HEK293T (cell line): ENCODE data around the gene DNAH10.
A peak's percentile ranks its signal among the peaks of the same experiment; 100 is the strongest.

Experiments
- CTCF ChIA-PET: fragments of 350-600 bp; formaldehyde crosslinking; extraction: SDS; loops from one replicate; lab custom pipeline; 2021; ENCODE audit warnings: antibody characterized with exemption, inconsistent platforms; lab: Yijun Ruan, JAX
- POLR2A ChIA-PET: fragments of 350-600 bp; formaldehyde crosslinking; extraction: SDS; loops from one replicate; lab custom pipeline; 2020; ENCODE audit warnings: antibody characterized with exemption, inconsistent platforms; lab: Yijun Ruan, JAX
- DNase-seq: peaks from one replicate; pipeline ENCODE4 v3.0.0; 2012; ENCODE audit warnings: mixed read lengths; ENCODE audit errors: extremely low spot score
- ARNT ChIP-seq: fragments of 450-650 bp; IDR thresholded peaks from 2 replicates; pipeline ENCODE4 v1.6.1; 2017; ENCODE audit warnings: mild to moderate bottlenecking
- BHLHE40 ChIP-seq: fragments of 450-650 bp; IDR thresholded peaks from 2 replicates; pipeline ENCODE4 v1.6.1; 2016; ENCODE audit warnings: mild to moderate bottlenecking, moderate library complexity, borderline replicate concordance
- CTBP1 ChIP-seq: fragments of 450-650 bp; IDR thresholded peaks from 2 replicates; pipeline ENCODE4 v1.6.1; 2016; ENCODE audit warnings: borderline replicate concordance
- ELF4 ChIP-seq: fragments of 450-650 bp; IDR thresholded peaks from 2 replicates; pipeline ENCODE4 v1.6.1; 2017; ENCODE audit warnings: antibody characterized with exemption
- FOXA1 ChIP-seq: fragments of 450-650 bp; IDR thresholded peaks from 2 replicates; pipeline ENCODE4 v1.6.1; 2016; ENCODE audit warnings: mild to moderate bottlenecking
- FOXK2 ChIP-seq: fragments of 450-650 bp; IDR thresholded peaks from 2 replicates; pipeline ENCODE4 v1.6.1; 2016; ENCODE audit warnings: mild to moderate bottlenecking
- FOXM1 ChIP-seq: fragments of 450-650 bp; IDR thresholded peaks from 2 replicates; pipeline ENCODE4 v1.6.1; 2017; ENCODE audit warnings: mild to moderate bottlenecking, borderline replicate concordance
- HDGF ChIP-seq: fragments of 450-650 bp; IDR thresholded peaks from 2 replicates; pipeline ENCODE4 v1.6.1; 2017; ENCODE audit warnings: antibody characterized with exemption, borderline replicate concordance
- L3MBTL2 ChIP-seq: fragments of 450-650 bp; conservative IDR thresholded peaks from 2 replicates; pipeline ENCODE4 v1.6.1; 2016; ENCODE audit warnings: mild to moderate bottlenecking
- LEF1 ChIP-seq: fragments of 450-650 bp; IDR thresholded peaks from 2 replicates; pipeline ENCODE4 v1.6.1; 2017; ENCODE audit warnings: mild to moderate bottlenecking, borderline replicate concordance
- NFRKB ChIP-seq: fragments of 450-650 bp; IDR thresholded peaks from 2 replicates; pipeline ENCODE4 v1.6.1; 2016; ENCODE audit warnings: mild to moderate bottlenecking, moderate library complexity
- SP1 ChIP-seq: fragments of 450-650 bp; IDR thresholded peaks from 2 replicates; pipeline ENCODE4 v1.6.1; 2017
- SUZ12 ChIP-seq: fragments of 450-650 bp; IDR thresholded peaks from 2 replicates; pipeline ENCODE4 v1.6.1; 2016; ENCODE audit warnings: mild to moderate bottlenecking
- TARDBP ChIP-seq: fragments of 450-650 bp; IDR thresholded peaks from 2 replicates; pipeline ENCODE4 v1.6.1; 2016
- ZNF384 ChIP-seq: fragments of 450-650 bp; IDR thresholded peaks from 2 replicates; pipeline ENCODE4 v1.6.1; 2016
- TF ChIP-seq, protein P1 (sequence below): fragments of 450-650 bp; IDR thresholded peaks from 2 replicates; pipeline ENCODE4 v1.6.1; 2016

DNAH10 gene

DNA sequence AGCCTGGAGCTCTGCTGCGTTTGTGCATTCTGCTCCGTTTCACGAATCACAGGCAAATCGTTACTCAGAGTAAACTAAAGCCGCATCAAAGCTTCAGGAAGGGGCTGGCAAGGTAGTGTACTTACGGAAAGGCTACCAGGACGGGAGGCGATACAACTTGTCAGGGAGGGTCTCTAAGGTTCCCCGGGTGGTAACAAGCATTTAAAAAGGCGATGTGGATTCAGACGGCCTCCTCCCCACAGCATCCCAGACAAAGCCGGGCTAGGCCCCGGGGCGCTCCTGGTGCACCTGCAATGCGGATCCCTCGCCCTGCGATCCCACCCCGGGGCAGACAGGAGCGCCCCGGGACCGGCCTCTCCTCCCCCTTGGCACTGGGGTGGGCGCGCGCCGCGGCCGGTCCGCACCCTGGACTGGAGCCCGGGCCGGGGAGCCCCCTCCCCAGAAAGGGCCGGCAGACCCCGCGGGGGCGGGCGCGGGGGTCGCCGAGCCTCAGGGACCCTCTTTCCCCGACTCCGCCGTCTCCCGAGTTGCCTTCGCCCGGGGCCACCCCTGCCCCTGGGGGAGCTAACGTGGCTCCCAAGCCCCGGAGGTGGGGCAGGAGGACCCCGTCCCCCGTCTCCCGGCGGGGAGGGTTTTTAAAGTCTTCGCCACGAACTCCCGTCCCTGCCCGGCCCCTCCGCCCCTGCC lies 209.8 kb downstream of the DNAH10 start:
- TF ChIP-seq, protein P1, sequence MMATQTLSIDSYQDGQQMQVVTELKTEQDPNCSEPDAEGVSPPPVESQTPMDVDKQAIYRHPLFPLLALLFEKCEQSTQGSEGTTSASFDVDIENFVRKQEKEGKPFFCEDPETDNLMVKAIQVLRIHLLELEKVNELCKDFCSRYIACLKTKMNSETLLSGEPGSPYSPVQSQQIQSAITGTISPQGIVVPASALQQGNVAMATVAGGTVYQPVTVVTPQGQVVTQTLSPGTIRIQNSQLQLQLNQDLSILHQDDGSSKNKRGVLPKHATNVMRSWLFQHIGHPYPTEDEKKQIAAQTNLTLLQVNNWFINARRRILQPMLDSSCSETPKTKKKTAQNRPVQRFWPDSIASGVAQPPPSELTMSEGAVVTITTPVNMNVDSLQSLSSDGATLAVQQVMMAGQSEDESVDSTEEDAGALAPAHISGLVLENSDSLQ, result no peak
- TF ChIP-seq FOXM1 (no peak), LEF1 (no peak), CTBP1 (no peak), SP1 (no peak), FOXA1 (no peak), ARNT (no peak), ZNF384 (no peak), TARDBP (no peak), SUZ12 (no peak), HDGF (no peak), NFRKB (no peak), L3MBTL2 (no peak), ELF4 (no peak), BHLHE40 (no peak), FOXK2 (no peak)
- ChIA-PET CTCF (interaction anchor here (1.3 kb wide), 1 partner anchor 67 kb away, joined by 7 read pairs; no protein-coding TSS in a partner anchor), POLR2A (interaction anchor here (0.8 kb wide), 1 partner anchor 67 kb away, joined by 3 read pairs; no protein-coding TSS in a partner anchor)
- peak; percentile 32 for DNase-seq

DNA sequence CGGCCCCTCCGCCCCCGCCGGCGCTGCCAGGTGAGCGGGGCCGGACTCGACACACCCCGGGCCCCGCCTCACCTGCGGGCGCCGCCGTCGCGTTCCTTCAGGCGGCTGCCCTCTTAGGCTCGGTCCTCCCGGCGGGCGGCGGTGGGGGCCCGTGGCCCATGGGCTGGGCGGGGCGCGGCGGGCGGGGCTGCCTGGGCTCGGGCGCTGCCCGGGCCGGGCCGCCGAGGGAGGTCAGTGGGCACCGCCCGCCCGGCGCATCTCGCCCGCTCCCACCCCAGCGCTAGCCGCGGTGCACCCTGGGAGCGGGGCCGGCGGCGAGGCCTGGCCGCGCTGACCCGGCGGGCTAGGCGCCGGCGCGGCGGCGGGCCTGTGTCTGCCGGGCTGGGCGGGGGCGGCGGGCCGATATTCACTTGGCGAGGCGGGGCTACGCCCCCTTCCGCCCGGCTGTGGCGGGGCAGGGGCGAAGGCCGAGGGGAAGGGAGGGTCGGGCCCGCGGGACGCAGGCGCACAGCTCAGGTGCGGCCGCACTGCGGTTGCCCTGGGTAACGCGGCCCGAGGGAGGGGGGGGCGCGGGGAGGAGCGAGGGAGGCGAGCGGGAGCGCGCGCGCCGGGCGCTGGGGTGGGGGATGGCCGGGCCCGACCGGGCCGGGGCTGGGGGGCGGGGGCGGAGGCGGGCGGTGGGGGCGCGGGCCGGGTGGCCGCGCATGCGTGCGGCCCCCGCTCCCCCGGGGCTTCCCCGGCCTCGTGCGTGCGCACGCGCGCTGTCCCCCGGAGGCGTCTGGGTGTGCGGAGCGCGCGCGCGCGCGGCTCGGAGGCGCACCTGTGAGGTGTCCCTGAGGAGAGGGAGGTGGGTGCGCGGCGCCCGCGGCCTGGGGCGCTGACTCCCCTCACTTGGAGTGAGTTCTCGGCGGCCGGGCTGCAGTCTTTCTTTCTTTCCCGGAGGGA lies 210.6 kb downstream of the DNAH10 start, which contains the start of the genes CCDC92 and ZNF664:
TSS of gene CCDC92 (minus strand) at position 375 of the 945 bp plus-strand sequence. CDS start 28,526 bp downstream, outside the sequence.
TSS of gene ZNF664 (plus strand) at position 759 of the 945 bp plus-strand sequence. CDS start 38,930 bp downstream, outside the sequence.
- TF ChIP-seq L3MBTL2 (no peak), BHLHE40 (no peak), FOXA1 (no peak), CTBP1 (no peak), TARDBP (no peak), FOXK2 (no peak), ARNT (no peak), SUZ12 (no peak), FOXM1 (no peak), ZNF384 (no peak), HDGF (no peak), LEF1 (no peak), NFRKB (no peak), ELF4 (no peak), SP1 (no peak)
- TF ChIP-seq, protein P1, result no peak
- POLR2A ChIA-PET, result no interaction called here
- CTCF ChIA-PET, result no interaction called here
- DNase-seq, result peak; percentile 96

GRCh38 chr12:123973552-123974341 lies 211.6 kb downstream of the DNAH10 start:
- TF ChIP-seq CTBP1, result no peak
- ChIA-PET POLR2A (interaction anchor here (0.7 kb wide), 1 partner anchor 1421 kb away, joined by 3 read pairs; no protein-coding TSS in a partner anchor), CTCF (no interaction called here)
- DNase-seq, result peak; percentile 22

- TF ChIP-seq, protein P1, result no peak
- TF ChIP-seq FOXM1, result no peak
- no peak for TF ChIP-seq CTBP1
- no peak for TF ChIP-seq TARDBP
- TF ChIP-seq HDGF, result no peak
- no peak for TF ChIP-seq L3MBTL2
- TF ChIP-seq LEF1, result no peak
- TF ChIP-seq ARNT, result no peak
- no peak for TF ChIP-seq BHLHE40
- no peak for TF ChIP-seq ZNF384
- no peak for TF ChIP-seq FOXA1
- ChIA-PET CTCF (no interaction called here), POLR2A (no interaction called here)
- DNase-seq, result no peak
Measured at GRCh38 chr12:123976227-123976826, 214.2 kb downstream of the DNAH10 start.

GRCh38 chr12:123979566-123979965 lies 217.5 kb downstream of the DNAH10 start:
- no peak for TF ChIP-seq NFRKB
- TF ChIP-seq HDGF, result no peak
- no peak for TF ChIP-seq FOXA1
- TF ChIP-seq ELF4, result no peak
- TF ChIP-seq SP1, result no peak
- TF ChIP-seq ARNT, result no peak
- no peak for TF ChIP-seq ZNF384
- TF ChIP-seq CTBP1, result no peak
- ChIA-PET POLR2A (no interaction called here), CTCF (no interaction called here)
- DNase-seq, result no peak
